HG02938 (cell line): ENCODE results near the gene DCN.

Experiments used
- ATAC-seq: cut with Tn5 transposase; IDR thresholded peaks from one replicate; pipeline ENCODE4 v1.9.1; 2021; ENCODE audit warnings: mild to moderate bottlenecking, moderate library complexity; ENCODE audit not compliant: unreplicated experiment

The DCN gene

GRCh38 chr12:91188778-91189177, 6.2 kb upstream of the DCN start:
- ATAC-seq, result no peak

GRCh38 chr12:91186156-91186555, 3.5 kb upstream of the DCN start:
- ATAC-seq, result no peak

GRCh38 chr12:91185421-91185820, 2.8 kb upstream of the DCN start:
- ATAC-seq, result no peak

DNA sequence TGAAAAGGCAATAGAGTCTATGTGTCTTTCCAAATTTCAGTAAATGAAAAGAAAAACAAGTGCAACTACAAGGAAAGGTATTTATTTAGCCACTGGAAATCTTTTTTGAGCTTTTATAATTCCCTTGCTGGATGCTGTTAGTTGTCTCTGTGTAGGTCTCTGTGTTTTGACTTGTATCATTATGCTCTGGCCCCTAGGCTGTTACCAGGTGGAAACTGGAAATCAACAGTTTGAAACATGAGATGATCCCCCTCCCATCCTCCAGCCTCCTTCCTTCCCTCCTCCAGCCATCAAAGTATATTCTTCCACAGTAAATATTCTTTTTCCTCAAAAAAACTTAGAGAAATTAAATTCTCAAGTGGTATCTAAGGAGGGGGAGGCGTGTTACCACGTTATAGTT, 934 bp upstream of the DCN start:
- no peak for ATAC-seq

DNA sequence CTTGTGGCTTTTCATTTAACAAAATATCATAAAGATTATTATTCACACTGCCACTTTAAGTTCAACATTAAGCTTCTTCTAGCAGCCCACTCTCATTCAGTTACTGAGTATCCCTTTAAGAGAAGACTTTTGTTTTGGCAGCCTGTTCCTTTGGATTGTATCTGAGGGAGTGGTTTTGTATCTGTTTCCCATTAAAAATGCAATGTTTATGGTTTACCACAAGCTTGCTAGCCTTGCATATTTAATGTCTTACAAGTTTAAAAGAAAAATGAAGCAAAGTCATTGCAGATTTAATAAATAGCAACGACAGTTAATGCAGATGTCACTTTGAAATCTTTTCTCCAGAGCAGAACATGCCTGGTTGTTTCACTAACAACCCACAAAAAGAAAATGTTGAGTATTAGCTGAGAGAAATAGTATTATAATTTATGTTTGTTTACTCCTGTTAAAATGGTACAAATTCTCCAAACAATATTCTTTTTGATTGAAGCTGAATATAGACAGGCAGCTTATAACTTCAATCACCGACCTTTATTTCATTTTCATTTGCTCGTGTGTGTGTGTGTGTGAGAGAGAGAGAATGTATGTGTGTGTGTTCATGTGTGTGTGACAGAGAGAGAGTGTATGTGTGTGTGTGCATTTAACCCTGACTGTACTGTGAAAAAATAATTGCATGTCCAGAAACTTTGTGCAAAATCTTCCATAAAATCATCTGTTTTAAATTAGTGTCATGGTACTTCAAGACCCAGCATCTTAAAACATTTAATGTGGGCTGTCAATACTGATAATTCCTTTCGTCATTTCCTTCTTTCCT, 1.8 kb downstream of the DCN start:
- no peak for ATAC-seq

GRCh38 chr12:91179966-91180561, 2.6 kb downstream of the DCN start:
- ATAC-seq, result no peak

GRCh38 chr12:91179315-91179714, 3.3 kb downstream of the DCN start:
- ATAC-seq, result no peak

- ATAC-seq, result no peak
Measured at GRCh38 chr12:91178781-91179180, 3.8 kb downstream of the DCN start.

GRCh38 chr12:91178139-91178561, 4.5 kb downstream of the DCN start:
- ATAC-seq, result no peak

GRCh38 chr12:91177381-91177780, 5.2 kb downstream of the DCN start:
- no peak for ATAC-seq

GRCh38 chr12:91176915-91177314, 5.7 kb downstream of the DCN start:
- ATAC-seq, result no peak

DNA sequence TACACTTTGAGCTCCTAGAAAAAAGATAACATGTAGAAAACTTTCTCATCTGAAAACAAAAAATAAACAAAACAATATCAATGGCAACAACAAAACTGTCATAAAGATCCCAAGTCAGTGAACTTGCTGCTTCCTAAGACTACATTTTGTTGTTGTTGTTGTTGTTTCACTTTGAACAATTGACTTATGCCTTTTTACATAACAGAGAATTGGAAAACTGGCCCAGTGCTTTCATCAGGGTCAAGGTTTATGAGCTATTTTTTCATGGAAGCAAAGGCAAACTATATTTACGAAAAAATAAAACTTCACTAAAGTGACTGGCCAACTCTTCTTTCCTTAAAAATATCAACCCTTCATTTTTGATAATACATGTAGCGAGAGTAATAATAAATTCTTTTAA, 6.3 kb downstream of the DCN start:
- no peak for ATAC-seq

GRCh38 chr12:91173124-91173523, 9.5 kb downstream of the DCN start:
- no peak for ATAC-seq

GRCh38 chr12:91172096-91172495, 10.5 kb downstream of the DCN start:
- no peak for ATAC-seq

DNA sequence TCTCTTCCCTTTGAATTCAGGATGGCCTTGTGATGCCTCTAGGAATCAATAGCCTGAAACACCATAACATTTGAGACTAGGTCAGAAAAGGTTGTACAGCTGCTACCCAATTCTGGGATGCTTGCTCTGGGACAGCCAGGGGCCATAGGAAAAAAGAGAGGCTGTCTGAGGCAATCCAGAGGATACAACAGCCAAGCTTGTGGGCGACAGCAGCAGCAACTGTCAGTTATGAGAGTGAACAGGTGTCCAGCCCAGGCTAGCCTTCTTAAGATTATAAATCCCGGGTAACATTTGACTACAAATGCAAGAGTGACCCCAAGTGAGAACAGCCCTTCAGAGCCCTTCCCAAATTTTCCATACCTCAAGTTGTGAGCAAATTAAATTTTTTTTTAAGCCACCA, 11.1 kb downstream of the DCN start:
- ATAC-seq, result no peak

- ATAC-seq, result no peak
Measured at GRCh38 chr12:91163116-91163515, 19.5 kb downstream of the DCN start.

- ATAC-seq, result no peak
Measured at GRCh38 chr12:91161009-91161408, 21.6 kb downstream of the DCN start.

GRCh38 chr12:91155990-91156389, 26.6 kb downstream of the DCN start:
- ATAC-seq, result no peak

- no peak for ATAC-seq
Measured at GRCh38 chr12:91154131-91154530, 28.5 kb downstream of the DCN start.

- ATAC-seq, result no peak
Measured at GRCh38 chr12:91144053-91144452, 38.6 kb downstream of the DCN start.

DNA sequence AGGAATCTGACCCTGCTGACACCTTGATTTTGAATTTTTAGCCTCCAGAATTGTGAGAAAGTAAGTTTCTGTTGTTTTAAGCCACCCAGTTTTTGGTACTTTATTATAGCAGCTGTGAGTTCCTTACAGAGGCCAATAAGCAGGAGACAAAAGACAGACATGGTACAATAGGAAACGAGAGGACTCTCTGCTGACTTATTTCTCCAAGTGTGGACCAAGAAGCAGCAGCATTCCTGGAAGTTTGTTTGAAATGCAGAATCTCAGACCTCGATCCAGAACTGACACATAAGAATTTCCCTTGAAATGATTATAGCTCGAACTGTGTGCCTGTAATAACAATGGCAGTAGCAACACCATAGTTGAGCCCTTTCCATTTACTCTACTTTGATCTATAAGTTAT, 39.4 kb downstream of the DCN start:
- no peak for ATAC-seq

- no peak for ATAC-seq
Measured at GRCh38 chr12:91142221-91142631, 40.4 kb downstream of the DCN start.
